Adrenal gland (tissue), 5 donors: ENCODE measurements around the gene RABAC1.

ENCODE experiments used
- POLR2A ChIP-seq, 2 donors: fragments of 450-650 bp; IDR thresholded peaks; one replicate each; pipeline ENCODE4 v1.6.1; 2017; ENCODE audit warnings: antibody characterized with exemption in 2 of 2, mild to moderate bottlenecking in 2 of 2, moderate library complexity in 1 of 2
- TF ChIP-seq, protein P1 (sequence below), 6 experiments: fragments of 450-650 bp in 4 of 6; fragments of 200-600 bp in 2 of 6; sonication (generic) in 1 of 6; IDR thresholded peaks; 1 replicate in 5 of 6; 2 replicates in 1 of 6; pipeline versions ENCODE4 v1.5.1 to v1.8.0; 2016 to 2021; ENCODE audit warnings: antibody characterized with exemption in 6 of 6, mild to moderate bottlenecking in 2 of 6, moderate library complexity in 1 of 6
- donor health status: DM: no; HTN: no; CAD: no.

DNA sequence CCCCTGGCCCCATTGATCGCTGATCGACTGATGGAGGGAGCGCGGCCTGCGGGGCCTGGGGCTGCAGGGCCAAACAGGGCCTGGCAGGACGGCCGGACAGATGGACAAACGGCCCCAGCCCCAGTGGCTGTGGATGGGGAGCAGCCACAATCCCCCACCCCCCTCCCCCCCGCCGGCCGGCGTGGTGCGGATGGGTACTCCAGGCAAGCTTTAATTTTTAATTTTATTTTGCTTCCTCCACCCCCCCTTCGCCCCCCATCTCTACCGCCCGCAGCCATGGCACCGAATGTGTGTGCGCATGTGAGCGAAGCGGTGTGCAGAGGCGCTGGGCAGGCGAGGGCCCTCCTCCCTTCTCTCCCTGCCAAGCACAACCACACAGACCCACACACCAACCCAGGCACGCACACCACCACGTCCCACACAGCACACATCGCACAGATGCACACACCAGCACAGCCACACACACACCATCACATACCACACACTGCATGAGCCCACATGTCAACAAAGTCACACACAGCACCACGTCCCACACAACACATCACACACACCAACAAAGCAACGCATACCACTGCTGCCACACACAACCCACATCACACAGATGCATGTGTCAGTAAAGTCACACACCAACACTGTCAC lies 43.2 kb downstream of the RABAC1 start:
- TF ChIP-seq POLR2A (IDR thresholded peaks at IDR 0.05), result no peak
- TF ChIP-seq, protein P1, sequence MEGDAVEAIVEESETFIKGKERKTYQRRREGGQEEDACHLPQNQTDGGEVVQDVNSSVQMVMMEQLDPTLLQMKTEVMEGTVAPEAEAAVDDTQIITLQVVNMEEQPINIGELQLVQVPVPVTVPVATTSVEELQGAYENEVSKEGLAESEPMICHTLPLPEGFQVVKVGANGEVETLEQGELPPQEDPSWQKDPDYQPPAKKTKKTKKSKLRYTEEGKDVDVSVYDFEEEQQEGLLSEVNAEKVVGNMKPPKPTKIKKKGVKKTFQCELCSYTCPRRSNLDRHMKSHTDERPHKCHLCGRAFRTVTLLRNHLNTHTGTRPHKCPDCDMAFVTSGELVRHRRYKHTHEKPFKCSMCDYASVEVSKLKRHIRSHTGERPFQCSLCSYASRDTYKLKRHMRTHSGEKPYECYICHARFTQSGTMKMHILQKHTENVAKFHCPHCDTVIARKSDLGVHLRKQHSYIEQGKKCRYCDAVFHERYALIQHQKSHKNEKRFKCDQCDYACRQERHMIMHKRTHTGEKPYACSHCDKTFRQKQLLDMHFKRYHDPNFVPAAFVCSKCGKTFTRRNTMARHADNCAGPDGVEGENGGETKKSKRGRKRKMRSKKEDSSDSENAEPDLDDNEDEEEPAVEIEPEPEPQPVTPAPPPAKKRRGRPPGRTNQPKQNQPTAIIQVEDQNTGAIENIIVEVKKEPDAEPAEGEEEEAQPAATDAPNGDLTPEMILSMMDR (IDR thresholded peaks at IDR 0.05), result no peak
